Measurements from ENCODE around the gene MEGF11.

MEGF11 gene

GRCh38 chr15:65926899-65927298, 326.7 kb downstream of the MEGF11 start:
- Histone ChIP-seq H3K4me2 (ENCODE audit: low read depth, low read length, poor library complexity, severe bottlenecking) (no peak overlapping the region), H2AFZ (ENCODE audit: low read depth, low read length, severe bottlenecking) (no peak overlapping the region), H3K9ac (ENCODE audit: low read length) (no peak overlapping the region), H3K27me3 (ENCODE audit: low read length) (no peaks in the 10 kb centered on the region), H3K79me2 (ENCODE audit: insufficient read depth, low read length) (no peaks in the 10 kb centered on the region), H3K36me3 (ENCODE audit: low read length) (no peaks in the 10 kb centered on the region), H3K27ac (ENCODE audit: low read depth, low read length) (no peak overlapping the region), H4K20me1 (ENCODE audit: low read depth, low read length) (no peaks in the 10 kb centered on the region), H3K4me3 (ENCODE audit: insufficient read depth, low read length, poor library complexity, severe bottlenecking) (no peak overlapping the region), H3K9me3 (ENCODE audit: insufficient read depth, low read length) (no peaks in the 10 kb centered on the region), H3K9me2 (replicated peaks; ENCODE audit: insufficient read depth, low read length) (no peaks in the 10 kb centered on the region), H3F3A (ENCODE audit: insufficient read depth) (no peaks in the 10 kb centered on the region)
- TF ChIP-seq CTCF (IDR thresholded peaks at IDR 0.05; ENCODE audit: insufficient read depth, low read length, poor library complexity, severe bottlenecking) = no peak
- no peak for TF ChIP-seq EZH2phosphoT487 (conservative IDR thresholded peaks at IDR 0.05; ENCODE audit: low read length)

GRCh38 chr15:65926459-65926858, 327.1 kb downstream of the MEGF11 start:
- Histone ChIP-seq H3F3A (ENCODE audit: insufficient read depth) (no peaks in the 10 kb centered on the region), H3K9me3 (ENCODE audit: insufficient read depth, low read length) (no peaks in the 10 kb centered on the region), H2AFZ (ENCODE audit: low read depth, low read length, severe bottlenecking) (no peak overlapping the region), H4K20me1 (ENCODE audit: low read depth, low read length) (no peaks in the 10 kb centered on the region), H3K4me2 (ENCODE audit: low read depth, low read length, poor library complexity, severe bottlenecking) (no peak overlapping the region), H3K36me3 (ENCODE audit: low read length) (no peaks in the 10 kb centered on the region), H3K27me3 (ENCODE audit: low read length) (no peaks in the 10 kb centered on the region), H3K79me2 (ENCODE audit: insufficient read depth, low read length) (no peaks in the 10 kb centered on the region), H3K9ac (ENCODE audit: low read length) (no peak overlapping the region), H3K4me3 (ENCODE audit: insufficient read depth, low read length, poor library complexity, severe bottlenecking) (no peak overlapping the region), H3K27ac (ENCODE audit: low read depth, low read length) (no peak overlapping the region), H3K9me2 (replicated peaks; ENCODE audit: insufficient read depth, low read length) (no peaks in the 10 kb centered on the region)
- no peak for TF ChIP-seq CTCF (IDR thresholded peaks at IDR 0.05; ENCODE audit: insufficient read depth, low read length, poor library complexity, severe bottlenecking)
- no peak for TF ChIP-seq EZH2phosphoT487 (conservative IDR thresholded peaks at IDR 0.05; ENCODE audit: low read length)

- no peak overlapping the region for H3K4me3 ChIP-seq (ENCODE audit: insufficient read depth, low read length, poor library complexity, severe bottlenecking)
- no peak overlapping the region for H2AFZ ChIP-seq (ENCODE audit: low read depth, low read length, severe bottlenecking)
- H3K79me2 ChIP-seq (ENCODE audit: insufficient read depth, low read length) = no peaks in the 10 kb centered on the region
- no peaks in the 10 kb centered on the region for H3K36me3 ChIP-seq (ENCODE audit: low read length)
- H3F3A ChIP-seq (ENCODE audit: insufficient read depth) = no peaks in the 10 kb centered on the region
- H3K9me3 ChIP-seq (ENCODE audit: insufficient read depth, low read length) = no peaks in the 10 kb centered on the region
- no peak overlapping the region for H3K9ac ChIP-seq (ENCODE audit: low read length)
- H3K27ac ChIP-seq (ENCODE audit: low read depth, low read length) = no peak overlapping the region
- no peak overlapping the region for H3K4me2 ChIP-seq (ENCODE audit: low read depth, low read length, poor library complexity, severe bottlenecking)
- TF ChIP-seq EZH2phosphoT487 (conservative IDR thresholded peaks at IDR 0.05; ENCODE audit: low read length) (no peak), CTCF (IDR thresholded peaks at IDR 0.05; ENCODE audit: insufficient read depth, low read length, poor library complexity, severe bottlenecking) (no peak)
- no peaks in the 10 kb centered on the region for H3K27me3 ChIP-seq (ENCODE audit: low read length)
- H4K20me1 ChIP-seq (ENCODE audit: low read depth, low read length) = no peaks in the 10 kb centered on the region
- no peaks in the 10 kb centered on the region for H3K9me2 ChIP-seq (replicated peaks; ENCODE audit: insufficient read depth, low read length)
Observed at GRCh38 chr15:65925338-65925737, 328.2 kb downstream of the MEGF11 start.
